Measurements from ENCODE around the gene KRTAP2-2. TPM values are rescaled to one million over a fixed set of nuclear protein-coding genes. Genes with fewer than 3 reads are reported as not detected.

KRTAP2-2 gene
- total and polyA plus RNA-seq, 2 of the 4 experiments (the other 2 are of a cell fraction): 0.17 TPM; not detected in 1

GRCh38 chr17:41042953-41043352, 12.1 kb downstream of the KRTAP2-2 start:
- H3K27ac ChIP-seq (ENCODE audit: insufficient read depth, low read length): no peak overlapping the region
- WGBS, 2 experiments (ENCODE audit: extremely low coverage in 2 of 2, insufficient read length in 1 of 2): no CpG with 5 or more reads among the region's 1 CpG
- H2BK5ac ChIP-seq (ENCODE audit: low read depth, low read length, poor library complexity, severe bottlenecking): no peak overlapping the region
- no peaks in the 10 kb centered on the region for H3K27me3 ChIP-seq (ENCODE audit: control insufficient read depth, insufficient read depth, low read length)
- no TSS peak for BruUV-seq (replicated peaks)
- no peaks in the 10 kb centered on the region for H4K20me1 ChIP-seq (ENCODE audit: insufficient read depth, low read length)
- H3K79me1 ChIP-seq (ENCODE audit: low read depth in 1 of 2, low read length in 2 of 2): no peaks in the 10 kb centered on the region
- H3K18ac ChIP-seq (ENCODE audit: low read depth, low read length): no peak overlapping the region
- CTCF ChIA-PET: no interaction called here
- intact Hi-C loops (cut with micrococcal nuclease) (no loop called here), in situ Hi-C loops (cut with MboI; ENCODE audit: low sequenced_read_pairs) (no loop called here), dilution Hi-C loops (cut with HindIII; ENCODE audit: low sequenced_read_pairs, unreplicated experiment) (no loop called here)
- no peak overlapping the region for H2BK120ac ChIP-seq (ENCODE audit: low read depth, low read length)
- DNase-seq (no peak), ATAC-seq (ENCODE audit: low read depth) (no peak)
- no peak overlapping the region for H3K4me3 ChIP-seq (ENCODE audit: insufficient read depth, low read depth, low read length)
- H3K36me3 ChIP-seq (ENCODE audit: control insufficient read depth, insufficient read depth, low read length): no peaks in the 10 kb centered on the region
- POLR2A ChIA-PET (ENCODE audit: unreplicated experiment): no interaction called here
- H3K4me2 ChIP-seq (ENCODE audit: low read depth, low read length): no peak overlapping the region
- no peak overlapping the region for H2AFZ ChIP-seq (replicated peaks; ENCODE audit: low read length, poor library complexity)
- H3K23ac ChIP-seq (ENCODE audit: low read depth, low read length): no peak overlapping the region
- TF ChIP-seq POLR2A (IDR thresholded peaks at IDR 0.05; ENCODE audit: low read depth, low read length): no peak
- TF ChIP-seq MAFK (IDR thresholded peaks at IDR 0.05; ENCODE audit: low read depth, low read length): no peak
- TF ChIP-seq BHLHE40 (IDR thresholded peaks at IDR 0.05; ENCODE audit: low read depth, low read length): no peak
- TF ChIP-seq RFX5 (IDR thresholded peaks at IDR 0.05; ENCODE audit: low read depth, low read length): no peak
- no peak for TF ChIP-seq MXI1 (IDR thresholded peaks at IDR 0.05; ENCODE audit: borderline replicate concordance, low read depth, low read length)
- TF ChIP-seq, protein P1, sequence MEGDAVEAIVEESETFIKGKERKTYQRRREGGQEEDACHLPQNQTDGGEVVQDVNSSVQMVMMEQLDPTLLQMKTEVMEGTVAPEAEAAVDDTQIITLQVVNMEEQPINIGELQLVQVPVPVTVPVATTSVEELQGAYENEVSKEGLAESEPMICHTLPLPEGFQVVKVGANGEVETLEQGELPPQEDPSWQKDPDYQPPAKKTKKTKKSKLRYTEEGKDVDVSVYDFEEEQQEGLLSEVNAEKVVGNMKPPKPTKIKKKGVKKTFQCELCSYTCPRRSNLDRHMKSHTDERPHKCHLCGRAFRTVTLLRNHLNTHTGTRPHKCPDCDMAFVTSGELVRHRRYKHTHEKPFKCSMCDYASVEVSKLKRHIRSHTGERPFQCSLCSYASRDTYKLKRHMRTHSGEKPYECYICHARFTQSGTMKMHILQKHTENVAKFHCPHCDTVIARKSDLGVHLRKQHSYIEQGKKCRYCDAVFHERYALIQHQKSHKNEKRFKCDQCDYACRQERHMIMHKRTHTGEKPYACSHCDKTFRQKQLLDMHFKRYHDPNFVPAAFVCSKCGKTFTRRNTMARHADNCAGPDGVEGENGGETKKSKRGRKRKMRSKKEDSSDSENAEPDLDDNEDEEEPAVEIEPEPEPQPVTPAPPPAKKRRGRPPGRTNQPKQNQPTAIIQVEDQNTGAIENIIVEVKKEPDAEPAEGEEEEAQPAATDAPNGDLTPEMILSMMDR (conservative IDR thresholded peaks at IDR 0.05; ENCODE audit: low read depth, low read length): no peak
- TF ChIP-seq RCOR1 (IDR thresholded peaks at IDR 0.05; ENCODE audit: insufficient replicate concordance, low read length): no peak
- TF ChIP-seq SMC3 (IDR thresholded peaks at IDR 0.05; ENCODE audit: low read depth, low read length): no peak
- no peak for TF ChIP-seq MAZ (IDR thresholded peaks at IDR 0.05; ENCODE audit: borderline replicate concordance, low read depth, low read length)
- no peak for TF ChIP-seq RAD21 (IDR thresholded peaks at IDR 0.05; ENCODE audit: low read length)
- TF ChIP-seq, protein P2, sequence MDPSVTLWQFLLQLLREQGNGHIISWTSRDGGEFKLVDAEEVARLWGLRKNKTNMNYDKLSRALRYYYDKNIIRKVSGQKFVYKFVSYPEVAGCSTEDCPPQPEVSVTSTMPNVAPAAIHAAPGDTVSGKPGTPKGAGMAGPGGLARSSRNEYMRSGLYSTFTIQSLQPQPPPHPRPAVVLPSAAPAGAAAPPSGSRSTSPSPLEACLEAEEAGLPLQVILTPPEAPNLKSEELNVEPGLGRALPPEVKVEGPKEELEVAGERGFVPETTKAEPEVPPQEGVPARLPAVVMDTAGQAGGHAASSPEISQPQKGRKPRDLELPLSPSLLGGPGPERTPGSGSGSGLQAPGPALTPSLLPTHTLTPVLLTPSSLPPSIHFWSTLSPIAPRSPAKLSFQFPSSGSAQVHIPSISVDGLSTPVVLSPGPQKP (IDR thresholded peaks at IDR 0.05; ENCODE audit: borderline replicate concordance, low read depth, low read length): no peak
- no peak for TF ChIP-seq FOS (IDR thresholded peaks at IDR 0.05; ENCODE audit: low read depth, low read length)
- TF ChIP-seq CEBPB (IDR thresholded peaks at IDR 0.05; ENCODE audit: low read depth, low read length): no peak
- TF ChIP-seq, protein P3, sequence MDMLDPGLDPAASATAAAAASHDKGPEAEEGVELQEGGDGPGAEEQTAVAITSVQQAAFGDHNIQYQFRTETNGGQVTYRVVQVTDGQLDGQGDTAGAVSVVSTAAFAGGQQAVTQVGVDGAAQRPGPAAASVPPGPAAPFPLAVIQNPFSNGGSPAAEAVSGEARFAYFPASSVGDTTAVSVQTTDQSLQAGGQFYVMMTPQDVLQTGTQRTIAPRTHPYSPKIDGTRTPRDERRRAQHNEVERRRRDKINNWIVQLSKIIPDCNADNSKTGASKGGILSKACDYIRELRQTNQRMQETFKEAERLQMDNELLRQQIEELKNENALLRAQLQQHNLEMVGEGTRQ (IDR thresholded peaks at IDR 0.05; ENCODE audit: low read depth, low read length): no peak
- no peak for TF ChIP-seq NFE2L2 (IDR thresholded peaks at IDR 0.05; ENCODE audit: low read depth, low read length)
- TF ChIP-seq CHD1 (IDR thresholded peaks at IDR 0.05; ENCODE audit: low read depth, low read length): no peak
- no peak overlapping the region for H4K91ac ChIP-seq (ENCODE audit: insufficient read depth, low read depth, low read length)
- no peak overlapping the region for H2BK15ac ChIP-seq (ENCODE audit: low read depth, low read length)
- no peak overlapping the region for H3K14ac ChIP-seq (replicated peaks; ENCODE audit: low read depth, low read length)
- no peak overlapping the region for H3K4ac ChIP-seq (ENCODE audit: low read depth, low read length)
- no peak overlapping the region for H2AK5ac ChIP-seq (ENCODE audit: low read depth, low read length)
- H2AK9ac ChIP-seq (replicated peaks; ENCODE audit: low read depth, low read length, poor library complexity): no peak overlapping the region
- H3K9me1 ChIP-seq (ENCODE audit: insufficient read depth, low read length): peaks cover 7% of the 10 kb centered on the region; the same call in 1 of the 2 replicates
- no peak overlapping the region for H4K5ac ChIP-seq (ENCODE audit: low read depth, low read length)
- H3K4me1 ChIP-seq (ENCODE audit: control insufficient read depth, insufficient read depth, low read length): peaks cover 2% of the 10 kb centered on the region; the same call in 1 of the 2 replicates
- H3K9ac ChIP-seq (ENCODE audit: low read depth, low read length): no peak overlapping the region
- H3K56ac ChIP-seq (ENCODE audit: extremely low read depth, insufficient read depth, low read length): no peak overlapping the region
- H2BK20ac ChIP-seq (ENCODE audit: low read depth, low read length): no peak overlapping the region
- no peak overlapping the region for H4K8ac ChIP-seq (ENCODE audit: low read depth in 2 of 2, low read length in 2 of 2)
- H3K9me3 ChIP-seq (ENCODE audit: control insufficient read depth, insufficient read depth, low read length): no peaks in the 10 kb centered on the region

All from IMR-90 (cell line).